ENCODE data around the gene HDGFL2. TPM values are rescaled to one million over a fixed set of nuclear protein-coding genes. Genes with fewer than 3 reads are reported as not detected.

HDGFL2 gene
- total and polyA plus RNA-seq, 2 donors (not counting 1 experiment from before 2014, with no cell fraction given), result 19.5 to 51.2 TPM

DNA sequence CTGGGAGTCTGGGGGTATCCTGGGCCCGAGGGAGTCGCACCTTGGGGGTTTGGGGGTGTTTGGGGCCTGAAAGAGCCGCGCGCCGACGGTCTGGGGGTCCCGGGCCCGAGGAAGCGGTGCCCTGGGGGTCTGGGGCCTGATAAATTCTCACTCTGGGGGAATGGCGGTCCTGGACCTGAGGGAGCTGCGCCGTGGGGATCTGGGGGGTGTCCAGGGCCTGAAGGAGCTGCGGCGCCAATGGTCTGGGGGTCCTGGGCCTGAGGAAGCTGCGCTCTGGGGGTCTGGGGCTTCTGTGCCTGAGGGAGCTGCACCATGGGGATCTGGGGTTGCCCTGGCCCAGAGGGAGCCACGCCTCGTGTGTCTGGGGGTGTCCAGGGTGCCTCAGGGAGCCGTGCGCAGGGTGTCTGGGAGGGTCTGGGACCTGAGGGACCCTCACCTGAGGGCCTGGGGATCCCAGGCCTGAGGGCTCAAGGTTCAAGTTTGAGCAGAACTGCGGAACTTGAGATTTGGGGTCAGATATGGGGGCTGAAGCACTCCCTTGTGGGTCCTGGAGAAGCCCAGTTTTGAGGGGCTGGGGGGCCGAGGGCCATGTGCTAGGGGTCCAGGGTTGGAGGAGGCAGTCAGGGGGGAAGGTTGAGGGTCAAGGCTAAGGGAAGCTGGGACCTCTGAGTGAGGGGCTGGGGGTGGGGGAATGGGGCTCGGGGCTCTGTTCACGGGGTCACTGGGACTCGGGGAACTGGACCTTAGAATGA lies 1.1 kb downstream of the HDGFL2 start:
- Histone ChIP-seq H3K4me2 (ENCODE audit: extremely low read depth, insufficient read depth, low read length) (peak overlapping the region; percentile 98), H3K9ac (ENCODE audit: insufficient read depth, low read length) (peak overlapping the region; percentile 66), H3K4me3 (replicated peaks in 1 of 4; ENCODE audit: control extremely low read depth in 1 of 4, insufficient read depth in 1 of 4, low read depth in 3 of 4, low read length in 4 of 4) (peak overlapping the region; percentile 71 to 90 (median 83)), H3K9me3 (ENCODE audit: control insufficient read depth, insufficient read depth, low read depth, low read length) (no peaks in the 10 kb centered on the region), H3K27ac (ENCODE audit: insufficient read depth, low read length) (peak overlapping the region; percentile 44), H3K79me2 (ENCODE audit: control insufficient read depth, insufficient read depth, low read length) (peaks cover 30% of the 10 kb centered on the region), H3K27me3 (ENCODE audit: control insufficient read depth, insufficient read depth, low read length) (no peaks in the 10 kb centered on the region), H3K4me1 (ENCODE audit: control insufficient read depth, extremely low read depth, insufficient read depth, low read length) (no peaks in the 10 kb centered on the region), H2AFZ (ENCODE audit: low read length) (no peak overlapping the region), H4K20me1 (ENCODE audit: control insufficient read depth, extremely low read depth, insufficient read depth, low read length) (no peaks in the 10 kb centered on the region), H3K36me3 (ENCODE audit: control insufficient read depth, insufficient read depth, low read length) (peaks cover 12% of the 10 kb centered on the region)
- TF ChIP-seq, protein P1, sequence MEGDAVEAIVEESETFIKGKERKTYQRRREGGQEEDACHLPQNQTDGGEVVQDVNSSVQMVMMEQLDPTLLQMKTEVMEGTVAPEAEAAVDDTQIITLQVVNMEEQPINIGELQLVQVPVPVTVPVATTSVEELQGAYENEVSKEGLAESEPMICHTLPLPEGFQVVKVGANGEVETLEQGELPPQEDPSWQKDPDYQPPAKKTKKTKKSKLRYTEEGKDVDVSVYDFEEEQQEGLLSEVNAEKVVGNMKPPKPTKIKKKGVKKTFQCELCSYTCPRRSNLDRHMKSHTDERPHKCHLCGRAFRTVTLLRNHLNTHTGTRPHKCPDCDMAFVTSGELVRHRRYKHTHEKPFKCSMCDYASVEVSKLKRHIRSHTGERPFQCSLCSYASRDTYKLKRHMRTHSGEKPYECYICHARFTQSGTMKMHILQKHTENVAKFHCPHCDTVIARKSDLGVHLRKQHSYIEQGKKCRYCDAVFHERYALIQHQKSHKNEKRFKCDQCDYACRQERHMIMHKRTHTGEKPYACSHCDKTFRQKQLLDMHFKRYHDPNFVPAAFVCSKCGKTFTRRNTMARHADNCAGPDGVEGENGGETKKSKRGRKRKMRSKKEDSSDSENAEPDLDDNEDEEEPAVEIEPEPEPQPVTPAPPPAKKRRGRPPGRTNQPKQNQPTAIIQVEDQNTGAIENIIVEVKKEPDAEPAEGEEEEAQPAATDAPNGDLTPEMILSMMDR (conservative IDR thresholded peaks at IDR 0.05 in 1 of 2, IDR thresholded peaks at IDR 0.05 in 1 of 2; ENCODE audit: low read depth in 1 of 2, low read length in 2 of 2), result no peak
- no peak for TF ChIP-seq EZH2 (IDR thresholded peaks at IDR 0.05; ENCODE audit: low read length, missing control alignments)
- no peak for DNase-seq (ENCODE audit: low read depth in 2 of 2)

DNA sequence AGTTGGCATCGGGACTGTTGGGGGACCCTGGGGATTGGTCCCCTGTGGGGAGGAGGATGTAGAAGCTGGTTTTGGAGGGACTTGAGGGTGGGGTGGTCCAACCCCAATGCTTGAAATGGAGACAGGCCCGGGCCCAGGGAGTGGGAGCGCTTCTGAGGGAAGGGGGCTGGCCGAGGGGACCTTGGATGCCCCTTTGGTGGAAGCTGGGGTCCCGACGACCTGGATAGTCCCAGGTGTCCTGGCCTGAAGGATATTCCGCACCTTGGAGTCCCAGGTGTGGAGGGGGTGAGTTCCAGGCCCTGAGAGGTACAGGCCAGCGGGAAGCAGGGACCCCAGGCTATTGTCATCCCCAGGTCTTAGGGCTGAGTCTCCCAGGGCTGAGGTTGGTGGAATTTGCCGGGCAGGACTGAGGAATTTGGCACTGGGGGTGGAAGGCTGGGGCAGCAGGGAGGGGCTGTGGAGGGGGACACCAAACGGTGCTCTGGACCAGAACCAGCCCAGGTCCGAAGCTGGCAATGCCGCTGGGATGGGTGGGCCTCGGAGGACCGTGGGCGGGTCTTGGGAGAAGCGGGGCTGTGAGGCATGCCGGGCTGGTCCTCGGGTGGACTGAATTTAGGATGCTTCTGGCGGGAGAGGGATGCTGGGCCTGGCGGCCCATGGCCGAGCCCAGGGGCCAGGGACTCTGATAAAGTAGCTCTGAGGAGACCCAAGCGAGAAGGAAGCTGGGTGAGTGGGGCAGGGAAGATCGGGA lies 1.8 kb downstream of the HDGFL2 start:
- TF ChIP-seq, protein P1 (conservative IDR thresholded peaks at IDR 0.05 in 1 of 2, IDR thresholded peaks at IDR 0.05 in 1 of 2; ENCODE audit: low read depth in 1 of 2, low read length in 2 of 2), result no peak
- TF ChIP-seq EZH2 (IDR thresholded peaks at IDR 0.05; ENCODE audit: low read length, missing control alignments), result no peak
- H3K9ac ChIP-seq (ENCODE audit: insufficient read depth, low read length), result no peak overlapping the region
- peak overlapping the region; percentile 20 to 86 (median 76) for H3K4me3 ChIP-seq (replicated peaks in 1 of 4; ENCODE audit: control extremely low read depth in 1 of 4, insufficient read depth in 1 of 4, low read depth in 3 of 4, low read length in 4 of 4)
- H3K4me1 ChIP-seq (ENCODE audit: control insufficient read depth, extremely low read depth, insufficient read depth, low read length), result no peaks in the 10 kb centered on the region
- H2AFZ ChIP-seq (ENCODE audit: low read length), result peak overlapping the region; percentile 20
- DNase-seq (ENCODE audit: low read depth in 2 of 2), result peak in 1 of 2 donors; percentile 10
- no peaks in the 10 kb centered on the region for H4K20me1 ChIP-seq (ENCODE audit: control insufficient read depth, extremely low read depth, insufficient read depth, low read length)
- no peak overlapping the region for H3K27ac ChIP-seq (ENCODE audit: insufficient read depth, low read length)
- peak overlapping the region; percentile 98 for H3K4me2 ChIP-seq (ENCODE audit: extremely low read depth, insufficient read depth, low read length)
- peaks cover 30% of the 10 kb centered on the region for H3K79me2 ChIP-seq (ENCODE audit: control insufficient read depth, insufficient read depth, low read length)
- H3K36me3 ChIP-seq (ENCODE audit: control insufficient read depth, insufficient read depth, low read length), result peaks cover 14% of the 10 kb centered on the region
- no peaks in the 10 kb centered on the region for H3K9me3 ChIP-seq (ENCODE audit: control insufficient read depth, insufficient read depth, low read depth, low read length)
- H3K27me3 ChIP-seq (ENCODE audit: control insufficient read depth, insufficient read depth, low read length), result no peaks in the 10 kb centered on the region

DNA sequence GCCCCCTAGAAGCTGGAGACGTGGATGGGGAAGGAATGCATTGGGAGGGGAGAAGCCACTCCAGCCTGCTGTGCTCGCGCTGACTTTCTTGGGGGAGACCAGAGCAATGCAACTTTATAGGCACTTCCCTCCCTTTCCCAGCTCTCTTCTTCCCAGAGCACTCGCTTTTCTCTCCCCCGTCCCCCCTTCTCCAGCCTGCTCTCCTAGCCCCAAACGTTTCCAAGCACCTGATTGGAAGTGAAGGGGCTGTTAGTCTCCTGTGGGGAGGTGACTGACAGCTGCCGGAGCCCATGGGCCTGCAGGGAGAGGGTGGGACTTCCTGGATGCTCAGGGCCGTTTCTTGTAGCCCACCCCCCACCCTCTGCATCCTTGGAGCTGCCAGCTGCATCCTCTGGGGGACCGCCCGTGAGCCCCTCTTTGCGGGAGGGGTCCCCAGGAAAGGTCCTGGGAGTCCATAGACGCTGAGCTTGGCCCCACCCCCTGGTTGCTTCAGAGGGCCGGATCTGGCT lies 2.5 kb downstream of the HDGFL2 start:
- no peak for TF ChIP-seq EZH2 (IDR thresholded peaks at IDR 0.05; ENCODE audit: low read length, missing control alignments)
- TF ChIP-seq, protein P1 (conservative IDR thresholded peaks at IDR 0.05 in 1 of 2, IDR thresholded peaks at IDR 0.05 in 1 of 2; ENCODE audit: low read depth in 1 of 2, low read length in 2 of 2), result no peak
- Histone ChIP-seq H3K36me3 (ENCODE audit: control insufficient read depth, insufficient read depth, low read length) (peaks cover 14% of the 10 kb centered on the region), H3K4me2 (ENCODE audit: extremely low read depth, insufficient read depth, low read length) (peak overlapping the region; percentile 98), H2AFZ (ENCODE audit: low read length) (peak overlapping the region; percentile 20), H3K4me1 (ENCODE audit: control insufficient read depth, extremely low read depth, insufficient read depth, low read length) (no peaks in the 10 kb centered on the region), H3K9me3 (ENCODE audit: control insufficient read depth, insufficient read depth, low read depth, low read length) (no peaks in the 10 kb centered on the region), H3K27ac (ENCODE audit: insufficient read depth, low read length) (no peak overlapping the region), H3K9ac (ENCODE audit: insufficient read depth, low read length) (no peak overlapping the region), H3K4me3 (replicated peaks in 1 of 4; ENCODE audit: control extremely low read depth in 1 of 4, insufficient read depth in 1 of 4, low read depth in 3 of 4, low read length in 4 of 4) (peak overlapping the region; percentile 20 to 86 (median 76)), H3K79me2 (ENCODE audit: control insufficient read depth, insufficient read depth, low read length) (peaks cover 30% of the 10 kb centered on the region), H4K20me1 (ENCODE audit: control insufficient read depth, extremely low read depth, insufficient read depth, low read length) (no peaks in the 10 kb centered on the region), H3K27me3 (ENCODE audit: control insufficient read depth, insufficient read depth, low read length) (no peaks in the 10 kb centered on the region)
- DNase-seq (ENCODE audit: low read depth in 2 of 2), result peak; percentile 64 to 72
